Ishikawa (cell line): ENCODE data around the gene NAT10.

Experiments
- CEBPB ChIP-seq: IDR thresholded peaks from 2 replicates; pipeline ENCODE4 v1.6.1; 2012
- EGR1 ChIP-seq: IDR thresholded peaks from 2 replicates; pipeline ENCODE4 v1.6.1; 2012
- FOXM1 ChIP-seq: IDR thresholded peaks from 2 replicates; pipeline ENCODE4 v1.6.1; 2012; ENCODE audit warnings: low read depth, borderline replicate concordance
- NFIC ChIP-seq: IDR thresholded peaks from 2 replicates; pipeline ENCODE4 v1.6.1; 2012
- TAF1 ChIP-seq: IDR thresholded peaks from 2 replicates; pipeline ENCODE4 v1.6.1; 2012; ENCODE audit warnings: low read depth, mild to moderate bottlenecking
- TCF12 ChIP-seq: IDR thresholded peaks from 2 replicates; pipeline ENCODE4 v1.6.1; 2012; ENCODE audit warnings: low read depth
- TF ChIP-seq, protein P1 (sequence below): IDR thresholded peaks from 2 replicates; pipeline ENCODE4 v1.6.1; 2012; ENCODE audit warnings: low read depth, mild to moderate bottlenecking
- TF ChIP-seq, protein P2 (sequence below): IDR thresholded peaks from 2 replicates; pipeline ENCODE4 v1.6.1; 2012

DNA sequence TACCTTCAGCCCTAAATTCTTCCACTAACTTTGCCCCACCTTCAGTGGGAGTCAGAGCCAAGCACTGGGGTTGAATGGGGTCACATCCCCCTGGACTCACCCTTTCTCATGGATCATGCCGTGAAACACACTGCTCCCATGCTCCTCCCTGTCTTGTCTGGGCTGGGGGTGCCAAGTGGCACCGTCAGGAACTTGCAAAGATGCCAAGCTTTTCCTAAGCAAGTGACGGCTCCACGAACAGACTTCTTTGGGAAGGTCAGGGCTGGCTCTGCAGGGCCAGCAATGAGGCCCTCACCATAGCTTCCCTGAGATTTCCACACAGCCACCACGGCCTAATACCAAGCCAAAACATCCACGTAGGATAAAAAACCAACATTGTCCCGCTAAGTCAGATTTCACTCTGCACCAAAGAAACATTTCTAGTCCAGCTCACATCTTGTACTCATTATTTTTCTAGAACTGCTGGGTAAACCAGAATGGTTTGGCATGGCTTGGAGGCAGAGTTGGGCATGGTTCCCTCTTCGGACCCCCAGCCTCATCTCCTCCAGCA is 76.5 kb downstream of the NAT10 start:
- TF ChIP-seq FOXM1: no peak
- TF ChIP-seq CEBPB: no peak
- TF ChIP-seq EGR1: no peak
- no peak for TF ChIP-seq NFIC
- TF ChIP-seq, protein P1, sequence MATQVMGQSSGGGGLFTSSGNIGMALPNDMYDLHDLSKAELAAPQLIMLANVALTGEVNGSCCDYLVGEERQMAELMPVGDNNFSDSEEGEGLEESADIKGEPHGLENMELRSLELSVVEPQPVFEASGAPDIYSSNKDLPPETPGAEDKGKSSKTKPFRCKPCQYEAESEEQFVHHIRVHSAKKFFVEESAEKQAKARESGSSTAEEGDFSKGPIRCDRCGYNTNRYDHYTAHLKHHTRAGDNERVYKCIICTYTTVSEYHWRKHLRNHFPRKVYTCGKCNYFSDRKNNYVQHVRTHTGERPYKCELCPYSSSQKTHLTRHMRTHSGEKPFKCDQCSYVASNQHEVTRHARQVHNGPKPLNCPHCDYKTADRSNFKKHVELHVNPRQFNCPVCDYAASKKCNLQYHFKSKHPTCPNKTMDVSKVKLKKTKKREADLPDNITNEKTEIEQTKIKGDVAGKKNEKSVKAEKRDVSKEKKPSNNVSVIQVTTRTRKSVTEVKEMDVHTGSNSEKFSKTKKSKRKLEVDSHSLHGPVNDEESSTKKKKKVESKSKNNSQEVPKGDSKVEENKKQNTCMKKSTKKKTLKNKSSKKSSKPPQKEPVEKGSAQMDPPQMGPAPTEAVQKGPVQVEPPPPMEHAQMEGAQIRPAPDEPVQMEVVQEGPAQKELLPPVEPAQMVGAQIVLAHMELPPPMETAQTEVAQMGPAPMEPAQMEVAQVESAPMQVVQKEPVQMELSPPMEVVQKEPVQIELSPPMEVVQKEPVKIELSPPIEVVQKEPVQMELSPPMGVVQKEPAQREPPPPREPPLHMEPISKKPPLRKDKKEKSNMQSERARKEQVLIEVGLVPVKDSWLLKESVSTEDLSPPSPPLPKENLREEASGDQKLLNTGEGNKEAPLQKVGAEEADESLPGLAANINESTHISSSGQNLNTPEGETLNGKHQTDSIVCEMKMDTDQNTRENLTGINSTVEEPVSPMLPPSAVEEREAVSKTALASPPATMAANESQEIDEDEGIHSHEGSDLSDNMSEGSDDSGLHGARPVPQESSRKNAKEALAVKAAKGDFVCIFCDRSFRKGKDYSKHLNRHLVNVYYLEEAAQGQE: no peak
- TF ChIP-seq, protein P2, sequence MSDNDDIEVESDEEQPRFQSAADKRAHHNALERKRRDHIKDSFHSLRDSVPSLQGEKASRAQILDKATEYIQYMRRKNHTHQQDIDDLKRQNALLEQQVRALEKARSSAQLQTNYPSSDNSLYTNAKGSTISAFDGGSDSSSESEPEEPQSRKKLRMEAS: no peak
- no peak for TF ChIP-seq TCF12
- no peak for TF ChIP-seq TAF1
